Cardiac muscle cell (in vitro differentiated cells and primary cell): ENCODE measurements around the gene TSPAN14. TPM values are rescaled to one million over a fixed set of nuclear protein-coding genes. Genes with fewer than 3 reads are reported as not detected.

ENCODE experiments used
- DNase-seq, 2 donors: peaks; one replicate each; pipeline versions ENCODE4 v3.0.0 to v3.0.0-alpha.2; 2010 to 2017; ENCODE audit warnings: low read depth in 1 of 2, low spot score in 1 of 2
- H3K27ac ChIP-seq: fragments of 200-600 bp; sonication (generic); 2 replicates; pipeline ENCODE4 v1.5.1; 2016
- H3K27me3 ChIP-seq: fragments of 200-600 bp; sonication (generic); 2 replicates; pipeline ENCODE4 v1.6.0; 2016; ENCODE audit warnings: control low read depth
- H3K36me3 ChIP-seq: fragments of 200-600 bp; sonication (generic); 2 replicates; pipeline ENCODE4 v1.5.1; 2016; ENCODE audit warnings: control low read depth
- H3K4me1 ChIP-seq: fragments of 200-600 bp; sonication (generic); 2 replicates; pipeline ENCODE4 v1.8.1; 2017; ENCODE audit warnings: low read depth, mild to moderate bottlenecking, mixed run types
- H3K4me3 ChIP-seq: fragments of 200-600 bp; sonication (generic); 2 replicates; pipeline ENCODE4 v1.5.1; 2016; ENCODE audit warnings: mild to moderate bottlenecking
- H3K9me3 ChIP-seq: fragments of 200-600 bp; sonication (generic); 2 replicates; pipeline ENCODE4 v1.5.1; 2017; ENCODE audit warnings: low read depth, mild to moderate bottlenecking, control low read depth
- CTCF ChIP-seq: IDR thresholded peaks from 2 replicates; pipeline ENCODE4 v1.5.1; 2012; ENCODE audit warnings: low read depth, mild to moderate bottlenecking, low read length
- polyA plus RNA-seq: library from polyadenylated mRNA; unstranded; fragments of >200 nt; fragmentation: Nextera tagmentation; extraction: Ambion mirVana; gene quantifications from 2 replicates; pipeline ENCODE4 v1.2.1, GENCODE V29; 2016
- total RNA-seq: library from RNA; depleted of rRNA; stranded (reverse); fragments of >200 nt; gene quantifications from 2 replicates; pipeline ENCODE4 v1.2.3, GENCODE V29; 2016

Gene TSPAN14
- total and polyA plus RNA-seq, 2 experiments from 2014 or later = 31.6 to 55.1 TPM

- TF ChIP-seq CTCF = no peak
- Histone ChIP-seq H3K36me3 (no peaks in the 10 kb centered on the region), H3K27me3 (no peaks in the 10 kb centered on the region), H3K4me1 (peaks cover 59% of the 10 kb centered on the region), H3K9me3 (no peaks in the 10 kb centered on the region), H3K4me3 (no peak overlapping the region), H3K27ac (peak overlapping the region; percentile 42)
- peak in 1 of 2 donors; percentile 77 for DNase-seq
These were observed 5.1 kb downstream of the TSPAN14 start for GRCh38 chr10:80459047-80459865.

- Histone ChIP-seq H3K27me3 (no peaks in the 10 kb centered on the region), H3K4me1 (peaks cover 69% of the 10 kb centered on the region), H3K36me3 (no peaks in the 10 kb centered on the region), H3K4me3 (no peak overlapping the region), H3K9me3 (no peaks in the 10 kb centered on the region), H3K27ac (peak overlapping the region; percentile 62)
- TF ChIP-seq CTCF = no peak
- DNase-seq = peak in 1 of 2 donors; percentile 72
These were observed 6.5 kb downstream of the TSPAN14 start for GRCh38 chr10:80460399-80461207.

GRCh38 chr10:80461208-80462183 is 7.4 kb downstream of the TSPAN14 start:
- TF ChIP-seq CTCF = no peak
- Histone ChIP-seq H3K9me3 (no peaks in the 10 kb centered on the region), H3K27ac (peak overlapping the region; percentile 80), H3K4me1 (peaks cover 76% of the 10 kb centered on the region), H3K36me3 (no peaks in the 10 kb centered on the region), H3K4me3 (no peak overlapping the region), H3K27me3 (no peaks in the 10 kb centered on the region)
- DNase-seq = peak in 1 of 2 donors; percentile 60

- Histone ChIP-seq H3K36me3 (no peaks in the 10 kb centered on the region), H3K4me1 (peaks cover 86% of the 10 kb centered on the region), H3K4me3 (no peak overlapping the region), H3K27ac (peak overlapping the region; percentile 80), H3K9me3 (no peaks in the 10 kb centered on the region), H3K27me3 (no peaks in the 10 kb centered on the region)
- DNase-seq = peak in 1 of 2 donors; percentile 70
- TF ChIP-seq CTCF = no peak
These were observed 8.3 kb downstream of the TSPAN14 start for GRCh38 chr10:80462299-80462980.
